Body of pancreas (tissue), 4 donors: ENCODE results near the gene DYRK1A.

Experiments used
- POLR2A ChIP-seq, 3 donors: fragments of 450-650 bp; IDR thresholded peaks; one replicate each; pipeline ENCODE4 v1.6.1; 2016; ENCODE audit warnings: antibody characterized with exemption in 3 of 3, mild to moderate bottlenecking in 2 of 3
- TF ChIP-seq, protein P1 (sequence below), 7 experiments: fragments of 450-650 bp in 4 of 7; fragments of 200-600 bp in 3 of 7; sonication (generic) in 3 of 7; IDR thresholded peaks; one replicate each; pipeline ENCODE4 v1.5.1; 2016 to 2019; ENCODE audit warnings: antibody characterized with exemption in 7 of 7

DNA sequence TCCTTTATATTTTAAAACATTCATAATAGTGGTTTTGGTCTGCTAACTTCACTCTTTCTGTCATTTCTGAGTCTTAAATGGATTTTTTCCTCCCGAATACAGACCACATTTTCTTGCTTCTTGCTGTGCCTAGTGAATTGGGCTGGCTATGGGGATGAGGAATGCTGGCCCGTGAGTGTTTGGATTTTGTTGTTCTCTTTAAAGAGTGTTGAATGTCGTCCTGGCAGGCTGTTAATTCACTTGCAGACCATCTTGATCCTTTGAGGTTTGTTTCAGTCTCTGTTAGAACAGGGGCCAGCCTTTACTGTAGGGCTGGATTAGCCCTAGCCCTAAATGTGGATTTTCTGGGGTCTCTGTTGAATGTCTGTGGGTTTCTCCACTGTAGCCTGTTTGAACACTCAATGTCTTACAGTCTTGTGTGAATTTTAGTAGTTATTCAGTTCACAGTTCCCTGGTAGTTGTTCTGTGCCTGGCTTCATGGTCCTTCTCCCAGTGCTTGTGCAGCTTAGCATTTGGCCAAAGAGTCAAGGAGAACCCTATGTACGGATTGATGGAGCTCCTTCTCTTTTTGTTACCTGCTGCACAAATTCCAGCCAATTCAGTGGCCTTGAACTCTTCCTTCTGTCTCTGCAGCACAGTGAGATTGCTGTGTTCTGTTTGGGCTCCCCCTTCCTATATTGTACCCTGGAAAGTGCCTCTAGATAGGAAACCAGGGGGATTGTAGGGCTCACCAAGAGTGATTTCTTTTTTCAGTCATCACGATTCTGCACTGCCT lies 95.7 kb downstream of the DYRK1A start:
- TF ChIP-seq, protein P1, sequence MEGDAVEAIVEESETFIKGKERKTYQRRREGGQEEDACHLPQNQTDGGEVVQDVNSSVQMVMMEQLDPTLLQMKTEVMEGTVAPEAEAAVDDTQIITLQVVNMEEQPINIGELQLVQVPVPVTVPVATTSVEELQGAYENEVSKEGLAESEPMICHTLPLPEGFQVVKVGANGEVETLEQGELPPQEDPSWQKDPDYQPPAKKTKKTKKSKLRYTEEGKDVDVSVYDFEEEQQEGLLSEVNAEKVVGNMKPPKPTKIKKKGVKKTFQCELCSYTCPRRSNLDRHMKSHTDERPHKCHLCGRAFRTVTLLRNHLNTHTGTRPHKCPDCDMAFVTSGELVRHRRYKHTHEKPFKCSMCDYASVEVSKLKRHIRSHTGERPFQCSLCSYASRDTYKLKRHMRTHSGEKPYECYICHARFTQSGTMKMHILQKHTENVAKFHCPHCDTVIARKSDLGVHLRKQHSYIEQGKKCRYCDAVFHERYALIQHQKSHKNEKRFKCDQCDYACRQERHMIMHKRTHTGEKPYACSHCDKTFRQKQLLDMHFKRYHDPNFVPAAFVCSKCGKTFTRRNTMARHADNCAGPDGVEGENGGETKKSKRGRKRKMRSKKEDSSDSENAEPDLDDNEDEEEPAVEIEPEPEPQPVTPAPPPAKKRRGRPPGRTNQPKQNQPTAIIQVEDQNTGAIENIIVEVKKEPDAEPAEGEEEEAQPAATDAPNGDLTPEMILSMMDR (IDR thresholded peaks at IDR 0.05), result no peak
- TF ChIP-seq POLR2A (IDR thresholded peaks at IDR 0.05), result no peak
